Measurements from ENCODE around the gene ANXA3. TPM values are rescaled to one million over a fixed set of nuclear protein-coding genes. Genes with fewer than 3 reads are reported as not detected.
A peak's percentile ranks its signal among the peaks of the same experiment; 100 is the strongest.
"Not testable (repeated sequence)": the region's sequence is repeated elsewhere in the genome, so short reads cannot be mapped to it uniquely, and the experiment has no call there.

ANXA3 gene
- total RNA-seq, 1 donor from 2014 or later = 36.1 TPM

DNA sequence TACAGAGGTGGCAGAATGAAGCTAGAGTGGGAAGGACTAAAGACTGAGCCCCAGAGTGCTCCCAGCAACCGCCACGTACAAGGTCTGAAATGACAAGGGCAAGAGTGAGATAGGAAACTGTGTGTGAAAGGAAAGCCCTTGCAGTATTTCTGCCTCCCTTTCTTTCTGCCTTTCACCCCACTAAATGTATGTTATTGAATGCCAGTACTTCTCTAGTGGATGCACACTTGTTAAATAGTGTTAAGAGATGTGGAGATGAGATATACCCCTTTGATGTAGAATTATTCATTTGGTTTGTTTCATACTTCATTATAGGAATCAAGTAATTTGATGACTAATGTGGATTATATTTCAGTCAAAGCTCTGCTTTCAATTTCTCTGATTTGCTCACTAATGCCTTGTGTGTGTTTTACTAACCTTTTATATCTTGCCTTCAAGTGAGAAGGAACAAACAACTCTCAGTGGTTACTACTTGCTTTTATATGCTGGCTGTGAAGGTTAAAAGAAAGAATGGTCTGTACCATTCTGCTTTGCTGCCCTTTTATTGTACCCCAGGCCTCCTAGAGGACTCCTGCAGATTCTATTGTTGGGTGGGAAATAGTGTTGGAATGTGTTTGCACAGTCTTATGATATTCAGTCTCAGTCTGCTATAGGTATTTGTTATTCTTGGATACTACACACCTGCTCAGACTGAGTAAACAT lies 8.0 kb upstream of the ANXA3 start:
- DNase-seq (ENCODE audit: low read depth in 2 of 2) = no peak

DNA sequence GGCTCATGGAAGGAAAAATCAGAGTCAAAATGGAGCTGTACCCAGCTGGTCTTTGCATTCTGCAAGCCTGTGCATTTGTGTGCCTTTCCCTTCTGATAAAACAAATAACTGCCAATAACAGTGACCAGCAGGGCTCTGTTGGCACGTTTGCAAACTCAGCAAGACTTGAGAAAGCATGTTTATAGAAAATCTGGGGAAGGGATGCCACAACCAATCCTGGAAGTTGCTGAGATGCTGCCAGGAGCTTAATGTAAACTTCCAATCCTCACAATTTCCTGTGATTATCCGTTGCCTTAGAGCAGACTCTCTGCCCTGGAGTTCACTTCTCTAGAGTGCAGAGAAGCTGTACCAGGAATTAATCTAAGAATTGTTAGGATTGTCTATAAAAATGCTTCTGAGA lies 6.9 kb upstream of the ANXA3 start:
- DNase-seq (ENCODE audit: low read depth in 2 of 2) = no peak

DNA sequence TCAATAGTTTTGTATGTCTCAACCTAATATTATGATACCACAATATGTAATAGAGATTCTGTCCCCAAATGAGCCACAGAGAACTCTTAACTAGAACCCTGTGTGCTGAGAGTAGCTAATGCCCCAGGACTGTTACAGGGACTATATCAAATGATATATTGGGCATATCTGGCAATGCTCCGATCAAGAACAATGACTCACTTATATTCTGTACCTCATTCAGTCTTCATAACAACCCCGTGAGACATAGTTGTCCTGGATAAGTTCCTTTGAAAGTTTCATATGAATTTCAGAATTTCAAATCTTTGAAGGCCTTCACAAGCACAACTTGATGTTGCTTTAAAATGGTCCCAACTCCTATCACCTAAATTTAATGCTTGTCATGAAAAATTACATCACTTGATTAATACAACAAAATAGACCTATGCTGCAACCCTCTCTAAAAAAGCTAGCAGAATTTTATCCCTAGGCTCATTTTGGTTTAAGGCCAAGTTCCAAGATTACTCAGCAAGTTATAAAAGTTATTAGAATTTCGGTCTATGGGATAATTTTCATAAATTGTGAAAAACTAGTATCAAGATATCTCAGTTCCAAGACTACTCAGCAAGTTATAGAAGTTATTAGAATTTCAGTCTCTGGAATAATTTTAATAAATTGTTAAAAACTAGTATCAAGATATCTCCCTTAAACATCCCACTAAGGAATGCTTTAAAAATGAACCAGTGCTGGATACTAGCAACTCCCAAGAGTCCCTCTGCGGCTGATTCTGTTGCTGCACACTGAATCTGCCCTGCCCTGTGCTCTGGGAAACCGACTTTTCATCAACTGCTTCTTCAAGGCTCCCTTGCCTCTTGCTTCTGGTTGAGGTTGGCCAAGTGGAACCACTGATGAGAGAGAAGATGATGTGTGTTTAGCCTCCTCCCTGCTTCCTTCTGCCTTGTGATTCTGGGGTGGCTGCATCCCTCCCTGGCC lies 6.0 kb upstream of the ANXA3 start:
- DNase-seq (ENCODE audit: low read depth in 2 of 2) = no peak

DNA sequence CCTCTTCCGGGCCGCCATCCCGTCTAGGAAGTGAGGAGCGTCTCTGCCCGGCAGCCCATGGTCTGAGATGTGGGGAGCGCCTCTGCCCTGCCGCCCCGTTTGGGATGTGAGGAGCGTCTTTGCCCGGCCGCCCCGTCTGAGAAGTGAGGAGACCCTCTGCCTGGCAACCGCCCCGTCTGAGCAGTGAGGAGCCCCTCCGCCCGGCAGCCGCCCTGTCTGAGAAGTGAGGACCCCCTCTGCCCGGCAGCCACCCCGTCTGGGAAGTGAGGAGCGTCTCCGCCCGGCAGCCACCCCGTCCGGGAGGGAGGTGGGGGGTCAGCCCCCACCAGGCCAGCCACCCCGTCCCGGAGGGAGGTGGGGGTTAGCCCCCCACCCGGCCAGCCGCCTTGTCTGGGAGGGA lies 3.7 kb upstream of the ANXA3 start:
- not testable (repeated sequence) for DNase-seq (ENCODE audit: low read depth in 2 of 2)

DNA sequence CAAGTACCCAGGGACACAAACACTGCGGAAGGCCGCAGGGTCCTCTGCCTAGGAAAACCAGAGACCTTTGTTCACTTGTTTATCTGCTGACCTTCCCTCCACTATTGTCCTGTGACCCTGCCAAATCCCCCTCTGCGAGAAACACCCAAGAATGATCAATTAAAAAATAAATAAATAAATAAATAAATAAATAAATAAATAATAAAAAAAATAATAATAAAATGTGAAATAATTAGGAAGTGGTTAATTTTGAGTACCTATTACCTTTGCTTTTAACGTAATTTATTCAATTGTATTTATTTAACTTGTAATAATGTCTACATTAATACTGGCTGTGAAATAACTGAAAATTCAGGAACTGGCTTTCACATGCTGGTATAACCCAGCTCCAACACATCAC lies 2.7 kb upstream of the ANXA3 start:
- not testable (repeated sequence) for DNase-seq (ENCODE audit: low read depth in 2 of 2)

DNA sequence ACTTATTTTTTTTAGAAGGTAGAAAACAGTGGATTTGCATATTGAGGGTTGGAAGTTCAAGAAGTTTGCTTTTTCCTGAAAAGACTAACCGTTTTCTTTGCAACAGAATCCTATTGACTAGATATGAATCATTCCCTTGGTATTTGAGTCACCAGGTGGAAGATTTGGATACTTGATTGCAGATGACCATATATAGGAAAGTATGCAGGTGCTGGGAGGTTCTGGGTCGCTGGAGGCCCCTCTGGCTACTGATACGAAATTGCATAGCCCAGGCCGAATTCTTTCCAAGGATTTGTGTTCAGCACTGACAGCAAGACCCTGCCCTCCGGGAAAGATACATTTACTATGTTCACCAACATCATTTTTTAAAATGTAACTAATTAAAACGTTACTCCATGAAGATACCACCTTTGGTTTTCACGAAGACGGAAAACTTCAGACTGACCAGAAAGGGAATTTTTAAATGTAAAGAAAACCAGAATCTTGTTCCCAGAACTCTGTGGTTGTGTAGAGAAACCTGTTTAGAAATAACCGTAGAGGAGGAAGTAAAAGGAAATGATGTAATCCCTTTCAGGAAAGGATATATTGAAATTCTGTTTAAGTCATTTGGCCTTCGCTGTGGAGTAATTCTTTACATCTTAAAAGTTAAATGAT lies 946 bp downstream of the ANXA3 start:
- peak in 1 of 2 donors; percentile 46 for DNase-seq (ENCODE audit: low read depth in 2 of 2)

DNA sequence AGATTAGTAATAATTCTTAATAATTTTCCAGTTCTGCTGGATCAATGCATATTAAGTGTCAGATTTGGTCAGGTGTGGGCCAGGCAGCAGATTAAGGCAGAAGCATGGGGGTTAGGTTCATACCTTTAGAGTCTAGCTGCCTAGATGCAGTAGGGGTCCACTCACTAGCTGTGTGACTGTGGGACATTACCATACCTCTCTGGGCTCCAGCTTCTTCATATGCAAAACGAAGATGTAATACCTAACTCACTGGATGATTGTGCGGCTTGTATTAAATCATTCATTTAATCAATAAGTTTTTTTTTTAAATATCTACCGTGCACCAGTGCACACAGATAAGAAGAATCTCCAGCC lies 1.4 kb downstream of the ANXA3 start:
- DNase-seq (ENCODE audit: low read depth in 2 of 2) = no peak

DNA sequence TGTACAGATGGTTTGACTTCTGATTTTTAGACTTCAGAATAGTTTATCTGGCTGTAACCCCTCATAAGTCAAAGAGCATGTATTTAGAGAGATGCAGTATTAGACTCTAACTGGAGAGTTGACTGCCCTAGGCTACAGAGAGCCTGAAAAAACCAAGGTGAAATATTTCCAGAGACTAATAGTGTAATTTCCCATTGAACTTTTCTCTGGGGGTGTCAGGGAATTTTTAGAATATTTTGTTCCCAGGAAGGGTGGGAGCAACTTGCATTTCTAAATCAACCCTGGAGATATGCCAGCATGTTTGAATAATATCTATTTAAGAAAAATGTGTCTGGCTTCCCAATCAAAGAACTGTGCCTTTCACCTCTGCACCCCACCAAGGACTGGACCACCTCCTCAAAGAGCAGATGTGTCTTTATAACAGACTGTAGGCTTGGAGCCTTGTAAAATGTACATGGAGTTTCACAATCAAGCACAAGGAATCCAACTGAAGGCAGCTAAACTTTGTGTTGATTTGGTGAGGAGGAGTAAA lies 2.0 kb downstream of the ANXA3 start:
- DNase-seq (ENCODE audit: low read depth in 2 of 2) = no peak

DNA sequence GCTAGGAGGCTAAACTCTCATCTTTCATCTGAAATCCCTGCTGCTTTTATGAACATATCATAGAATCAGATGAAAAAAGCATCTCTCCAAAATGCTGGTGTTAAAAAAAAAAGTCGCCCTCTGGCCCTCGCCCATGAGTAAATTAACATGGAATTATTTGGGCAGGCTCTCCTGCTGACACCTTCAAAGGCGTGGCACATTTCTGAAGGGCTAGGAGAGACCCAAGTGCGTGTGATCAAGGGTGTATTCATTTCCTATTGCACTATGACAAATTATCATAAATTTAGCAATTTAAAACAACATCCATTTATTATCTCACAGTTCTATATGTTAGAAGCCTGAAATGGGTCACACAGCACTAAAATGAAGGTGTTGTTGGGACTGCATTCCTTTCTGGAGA lies 5.1 kb downstream of the ANXA3 start:
- DNase-seq (ENCODE audit: low read depth in 2 of 2) = no peak

DNA sequence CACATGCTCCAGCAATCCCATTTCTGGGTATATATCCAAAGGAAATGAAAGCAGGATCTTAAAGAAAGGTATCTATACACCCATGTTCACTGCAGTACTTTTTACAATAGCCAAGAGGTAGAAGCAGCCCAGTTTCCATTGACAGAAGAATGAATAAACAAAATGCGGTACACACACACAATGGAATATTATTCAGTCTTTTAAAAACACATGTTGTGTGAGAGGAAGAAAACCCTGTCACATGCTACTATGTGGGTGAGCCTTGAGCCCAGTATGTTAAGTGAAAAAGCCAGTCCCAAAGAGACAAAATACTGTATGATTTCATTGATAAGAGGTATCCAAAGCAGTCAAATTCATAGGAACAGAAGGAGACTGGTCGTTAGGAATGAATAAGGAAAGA lies 6.3 kb downstream of the ANXA3 start:
- peak in 1 of 2 donors; percentile 14 for DNase-seq (ENCODE audit: low read depth in 2 of 2)

DNA sequence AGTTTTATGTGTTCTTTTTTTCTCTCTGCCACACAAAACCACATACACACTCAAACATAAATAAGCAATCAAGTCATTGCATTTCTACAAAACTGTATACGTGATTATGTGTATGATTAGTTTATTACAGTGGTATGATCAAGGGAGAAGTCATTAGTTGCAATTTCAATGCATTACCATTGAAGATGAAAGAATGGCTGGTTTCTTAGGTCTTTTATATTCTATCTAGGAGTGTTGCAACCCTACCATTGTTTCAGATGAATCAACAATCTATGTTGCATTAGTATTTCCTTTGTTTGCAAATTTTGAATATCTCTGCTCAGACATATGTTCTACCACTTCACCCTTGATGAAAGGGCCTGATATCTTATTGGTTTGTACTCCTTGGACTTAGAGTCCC lies 6.8 kb downstream of the ANXA3 start:
- DNase-seq (ENCODE audit: low read depth in 2 of 2) = peak in 1 of 2 donors; percentile 12

DNA sequence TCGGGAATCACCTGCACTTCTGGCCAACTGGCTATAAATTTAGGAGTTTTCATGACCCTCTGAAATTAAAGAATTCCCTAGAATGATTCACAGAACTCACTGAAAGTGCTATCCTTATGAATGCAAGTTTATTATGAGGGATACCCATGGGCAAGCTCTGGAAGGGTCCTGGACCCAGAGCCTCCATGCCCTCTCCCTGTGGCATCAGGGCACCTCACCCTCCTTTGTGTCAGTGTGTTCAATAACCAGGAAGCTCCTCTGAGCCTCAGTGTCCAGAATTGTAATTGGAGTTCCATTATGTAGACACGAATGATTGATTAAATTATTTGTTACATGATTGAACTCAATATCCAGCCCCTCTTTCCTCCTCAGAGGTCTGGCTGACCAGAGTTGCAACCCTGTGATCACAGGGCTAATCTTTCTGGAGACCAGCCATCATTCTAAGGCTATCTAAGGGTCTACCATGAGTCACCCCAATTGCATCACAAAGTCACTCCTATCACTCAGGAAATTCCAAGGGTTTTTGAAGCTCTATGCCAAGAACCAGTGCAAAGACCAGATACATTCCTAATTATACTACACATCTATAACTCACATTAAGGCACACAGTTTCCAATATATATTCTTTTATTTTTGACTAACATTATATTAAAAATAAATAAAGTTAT lies 8.9 kb downstream of the ANXA3 start:
- DNase-seq (ENCODE audit: low read depth in 2 of 2) = peak in 1 of 2 donors; percentile 87

DNA sequence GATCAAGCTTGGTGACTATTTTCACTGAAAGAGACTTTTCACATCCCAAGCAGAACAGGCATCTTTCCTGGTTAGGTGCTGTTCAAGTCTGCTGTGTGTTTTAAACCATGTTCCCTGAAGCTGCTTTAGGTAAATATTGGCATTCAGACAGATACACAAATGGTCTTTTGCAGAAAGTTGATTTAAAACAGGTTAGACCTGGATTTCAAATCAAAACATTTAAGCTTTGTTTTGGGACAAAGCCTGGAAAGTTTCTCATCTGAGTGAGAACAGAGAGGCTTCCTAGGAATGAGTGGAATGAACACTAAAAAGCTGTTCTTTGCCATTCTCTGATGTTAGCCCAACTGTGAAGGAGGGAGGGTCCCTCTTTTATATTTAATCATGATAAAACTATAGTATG lies 10.1 kb downstream of the ANXA3 start:
- no peak for DNase-seq (ENCODE audit: low read depth in 2 of 2)

DNA sequence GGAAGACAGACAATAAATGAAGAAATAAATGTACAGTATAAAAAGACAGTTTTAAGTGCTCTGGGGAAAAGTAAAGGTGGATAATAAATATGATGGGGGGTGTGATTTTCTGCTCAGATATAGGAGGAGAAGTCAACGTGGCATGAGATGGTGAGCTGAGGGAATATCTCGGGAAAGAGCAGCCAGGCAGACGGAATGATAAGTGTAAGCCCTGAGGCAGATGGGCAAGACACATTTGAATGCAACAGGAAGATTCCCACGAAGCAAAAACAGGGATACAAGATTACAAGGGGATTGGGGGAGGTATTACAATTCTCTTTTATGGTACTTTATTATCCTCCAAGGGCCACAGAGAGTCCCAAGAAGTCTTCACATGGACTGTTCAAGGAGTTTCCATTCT lies 11.1 kb downstream of the ANXA3 start:
- no peak for DNase-seq (ENCODE audit: low read depth in 2 of 2)

DNA sequence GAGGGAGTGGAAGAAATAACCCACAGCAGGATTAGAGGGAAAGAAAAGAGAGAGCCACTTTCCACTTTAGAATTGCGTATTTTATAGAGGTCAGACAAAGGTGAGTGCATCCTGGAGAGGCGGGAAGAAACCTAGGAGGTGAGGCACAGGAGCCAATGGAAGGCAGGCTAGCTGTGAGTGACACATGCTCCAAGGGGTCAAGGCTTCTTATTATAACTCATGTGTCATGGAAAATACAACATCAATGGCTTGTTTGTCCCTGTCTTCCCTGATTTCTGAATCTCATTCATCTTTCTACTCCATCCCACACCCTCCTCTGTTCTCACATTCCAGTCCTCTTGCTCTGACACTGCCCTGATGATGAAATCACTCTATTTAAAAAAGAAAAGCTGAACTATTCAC lies 14.4 kb downstream of the ANXA3 start:
- peak in 1 of 2 donors; percentile 8 for DNase-seq (ENCODE audit: low read depth in 2 of 2)

DNA sequence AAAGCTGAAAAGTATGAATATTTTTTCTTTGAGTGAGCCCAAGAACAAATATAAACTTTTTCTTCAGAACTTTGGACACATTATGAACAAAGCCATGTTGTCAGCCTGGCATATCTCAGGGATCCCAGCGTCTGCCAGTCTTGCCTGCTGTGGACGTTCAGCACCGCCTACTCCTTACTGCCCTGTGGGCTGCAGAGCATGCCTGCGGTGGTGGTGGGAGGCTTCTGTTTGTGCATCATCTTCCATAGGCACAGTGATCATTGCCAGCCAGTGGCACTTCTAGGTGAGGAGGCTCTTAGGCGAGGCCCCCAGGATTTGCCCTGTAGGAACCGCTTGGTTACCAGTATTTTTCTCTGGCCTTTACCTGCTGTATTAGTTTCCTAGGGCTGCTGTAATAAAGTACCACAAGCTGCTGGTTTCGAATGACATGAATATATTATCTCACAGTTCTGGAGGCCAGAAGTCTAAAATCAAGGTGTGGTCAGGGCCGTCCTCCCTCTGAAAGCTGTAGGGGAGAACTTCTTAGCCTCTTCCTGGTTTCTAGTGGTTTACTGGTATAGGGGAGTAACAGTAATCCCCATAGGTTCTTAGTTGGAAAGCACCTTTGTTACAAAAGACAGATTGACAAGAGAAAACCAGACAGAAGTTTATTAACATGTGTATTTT lies 15.4 kb downstream of the ANXA3 start:
- no peak for DNase-seq (ENCODE audit: low read depth in 2 of 2)

DNA sequence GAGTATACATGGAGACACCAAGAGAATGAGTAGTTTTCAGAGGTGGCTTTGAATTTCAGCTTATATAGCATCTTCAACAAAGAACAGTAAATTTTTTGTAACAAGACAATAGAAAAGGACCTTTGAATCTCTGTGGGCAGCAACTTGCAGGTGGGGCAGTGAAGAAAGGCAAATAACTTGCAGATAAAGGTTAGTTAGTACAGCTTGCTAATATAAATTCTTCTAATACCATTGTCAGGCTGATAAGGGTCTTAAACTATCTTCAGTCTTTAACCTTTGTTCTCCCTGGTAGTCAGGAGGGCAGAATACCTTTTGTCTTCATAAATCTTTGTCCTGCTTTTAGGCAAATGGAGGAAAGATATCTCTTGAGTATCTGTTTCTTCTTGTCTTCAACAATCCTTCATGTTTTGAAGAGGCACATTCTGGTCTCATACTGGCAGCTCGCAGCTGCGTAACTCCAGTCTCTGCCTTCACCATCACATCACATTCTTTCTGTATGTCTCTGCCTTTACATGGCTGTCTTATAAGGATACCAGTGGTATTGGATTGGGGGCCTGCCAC lies 16.0 kb downstream of the ANXA3 start:
- no peak for DNase-seq (ENCODE audit: low read depth in 2 of 2)

DNA sequence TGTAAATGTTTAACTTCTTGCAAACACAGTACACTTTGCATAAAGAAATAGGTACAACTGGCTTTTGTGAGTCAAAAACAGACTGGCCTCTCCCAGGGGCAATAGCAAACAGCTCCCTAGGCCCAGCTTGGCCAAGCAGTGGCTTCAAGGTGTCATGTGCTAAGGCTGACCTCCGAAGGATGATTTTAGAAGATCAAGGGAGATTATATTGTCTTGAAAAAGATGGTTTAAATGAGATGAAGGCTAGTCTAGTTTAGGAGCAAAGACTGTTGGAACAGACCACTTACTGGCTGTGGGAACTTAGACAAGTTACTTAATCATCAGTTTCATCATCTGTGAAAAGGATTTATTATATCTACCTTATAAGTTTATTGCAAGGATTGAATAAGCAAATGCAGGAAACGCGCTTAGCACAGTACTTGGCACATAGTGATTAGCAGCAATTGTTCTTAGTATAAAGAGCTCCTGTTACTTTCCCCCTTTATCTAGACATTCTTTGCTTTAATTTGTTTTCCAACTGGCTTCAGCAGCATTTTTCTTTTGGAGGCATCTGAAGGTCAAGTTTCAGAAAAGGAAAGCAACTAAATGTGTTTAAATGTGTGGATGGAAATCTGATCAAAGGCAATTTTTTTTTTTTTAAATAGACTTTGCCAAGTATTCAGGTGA lies 17.2 kb downstream of the ANXA3 start:
- no peak for DNase-seq (ENCODE audit: low read depth in 2 of 2)

DNA sequence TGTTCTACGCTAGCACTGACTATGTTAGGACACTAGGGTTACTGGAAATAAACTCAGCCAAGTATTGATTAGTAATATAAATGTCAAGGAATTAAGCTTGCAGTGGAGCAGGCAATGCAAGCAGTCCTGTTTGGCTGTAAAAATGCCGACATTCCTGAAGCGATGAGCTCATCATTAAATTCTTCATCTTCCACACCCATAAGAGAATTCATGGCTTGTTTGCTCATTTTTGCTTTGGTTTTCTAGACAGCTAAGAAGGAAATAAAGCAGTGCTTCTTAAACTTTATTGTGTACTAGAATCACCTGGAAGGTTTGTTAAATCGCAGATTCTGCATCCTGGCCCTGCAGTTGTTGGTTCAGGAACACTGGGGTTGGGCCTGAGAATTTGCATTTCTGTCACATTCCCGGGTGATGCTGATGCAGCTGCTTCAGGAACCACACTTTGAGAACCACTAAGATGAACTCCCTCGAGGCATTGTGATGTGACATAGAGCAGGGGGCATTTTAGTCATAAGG lies 17.8 kb downstream of the ANXA3 start:
- DNase-seq (ENCODE audit: low read depth in 2 of 2) = peak in 1 of 2 donors; percentile 65

DNA sequence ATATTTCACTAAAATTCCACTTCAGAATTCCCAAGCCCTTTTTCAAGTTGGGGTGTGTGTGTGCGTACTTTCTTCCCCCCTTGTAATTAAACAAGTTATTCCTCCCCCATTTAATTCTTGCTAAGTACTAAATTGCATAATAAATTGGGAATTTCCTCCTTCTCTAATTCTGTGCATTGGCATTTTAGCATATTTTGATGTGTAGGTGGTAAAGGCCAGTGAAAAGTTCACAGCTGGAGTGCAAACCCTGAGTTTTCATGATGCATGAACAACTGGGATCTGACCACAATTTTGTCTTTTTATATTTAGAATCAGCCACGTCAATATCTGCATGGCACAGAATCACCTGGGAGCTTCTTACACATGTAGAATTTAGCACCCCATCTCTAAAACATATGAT lies 18.5 kb downstream of the ANXA3 start:
- DNase-seq (ENCODE audit: low read depth in 2 of 2) = no peak
